ENCODE measurements around the gene ALDH1B1. TPM values are rescaled to one million over a fixed set of nuclear protein-coding genes. Genes with fewer than 3 reads are reported as not detected.

Gene ALDH1B1
- total RNA-seq, 1 donor from 2014 or later, result 9.0 TPM

- peaks cover 9% of the 10 kb centered on the region for H3K27me3 Mint-ChIP-seq
These were observed 10.4 kb upstream of the ALDH1B1 start for GRCh38 chr9:38382141-38382540.

GRCh38 chr9:38384990-38385848 lies 7.3 kb upstream of the ALDH1B1 start:
- POLR2A ChIA-PET, result no interaction called here
- no peak for ATAC-seq (ENCODE audit: low read depth)
- peaks cover 7% of the 10 kb centered on the region for H3K9me3 Mint-ChIP-seq

More at GRCh38 chr9:38382141-38382540, 10.4 kb upstream of the ALDH1B1 start:
- ChIA-PET POLR2A (no interaction called here), CTCF (no interaction called here)
- Mint-ChIP-seq H3K36me3 (ENCODE audit: low read depth) (no peaks in the 10 kb centered on the region), H3K4me3 (no peak overlapping the region), H3K9me3 (peaks cover 7% of the 10 kb centered on the region), H3K27ac (no peak overlapping the region), H3K4me1 (no peaks in the 10 kb centered on the region)
- TF ChIP-seq, protein P1, sequence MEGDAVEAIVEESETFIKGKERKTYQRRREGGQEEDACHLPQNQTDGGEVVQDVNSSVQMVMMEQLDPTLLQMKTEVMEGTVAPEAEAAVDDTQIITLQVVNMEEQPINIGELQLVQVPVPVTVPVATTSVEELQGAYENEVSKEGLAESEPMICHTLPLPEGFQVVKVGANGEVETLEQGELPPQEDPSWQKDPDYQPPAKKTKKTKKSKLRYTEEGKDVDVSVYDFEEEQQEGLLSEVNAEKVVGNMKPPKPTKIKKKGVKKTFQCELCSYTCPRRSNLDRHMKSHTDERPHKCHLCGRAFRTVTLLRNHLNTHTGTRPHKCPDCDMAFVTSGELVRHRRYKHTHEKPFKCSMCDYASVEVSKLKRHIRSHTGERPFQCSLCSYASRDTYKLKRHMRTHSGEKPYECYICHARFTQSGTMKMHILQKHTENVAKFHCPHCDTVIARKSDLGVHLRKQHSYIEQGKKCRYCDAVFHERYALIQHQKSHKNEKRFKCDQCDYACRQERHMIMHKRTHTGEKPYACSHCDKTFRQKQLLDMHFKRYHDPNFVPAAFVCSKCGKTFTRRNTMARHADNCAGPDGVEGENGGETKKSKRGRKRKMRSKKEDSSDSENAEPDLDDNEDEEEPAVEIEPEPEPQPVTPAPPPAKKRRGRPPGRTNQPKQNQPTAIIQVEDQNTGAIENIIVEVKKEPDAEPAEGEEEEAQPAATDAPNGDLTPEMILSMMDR (IDR thresholded peaks at IDR 0.05), result no peak
- intact Hi-C loops (cut with micrococcal nuclease), result no loop called here
- ATAC-seq (ENCODE audit: low read depth), result no peak
- DNase-seq, result no peak

GRCh38 chr9:38385896-38386295 lies 6.6 kb upstream of the ALDH1B1 start:
- TF ChIP-seq, protein P1 (IDR thresholded peaks at IDR 0.05), result no peak
- no peaks in the 10 kb centered on the region for H3K36me3 Mint-ChIP-seq (ENCODE audit: low read depth)
- POLR2A ChIA-PET, result no interaction called here

More at GRCh38 chr9:38384990-38385848, 7.3 kb upstream of the ALDH1B1 start:
- CTCF ChIA-PET, result no interaction called here
- Mint-ChIP-seq H3K27ac (no peak overlapping the region), H3K27me3 (peaks cover 11% of the 10 kb centered on the region), H3K4me3 (no peak overlapping the region), H3K36me3 (ENCODE audit: low read depth) (no peaks in the 10 kb centered on the region), H3K4me1 (no peaks in the 10 kb centered on the region)
- intact Hi-C loops (cut with micrococcal nuclease), result no loop called here
- TF ChIP-seq, protein P1 (IDR thresholded peaks at IDR 0.05), result no peak
- no peak for DNase-seq

GRCh38 chr9:38386319-38386895 lies 6.1 kb upstream of the ALDH1B1 start:
- H3K4me3 Mint-ChIP-seq, result no peak overlapping the region
- ChIA-PET POLR2A (no interaction called here), CTCF (no interaction called here)
- DNase-seq (no peak), ATAC-seq (ENCODE audit: low read depth) (no peak)
- H3K4me1 Mint-ChIP-seq, result no peaks in the 10 kb centered on the region
- TF ChIP-seq, protein P1 (IDR thresholded peaks at IDR 0.05), result no peak
- peaks cover 7% of the 10 kb centered on the region for H3K9me3 Mint-ChIP-seq
- intact Hi-C loops (cut with micrococcal nuclease), result no loop called here
- no peaks in the 10 kb centered on the region for H3K36me3 Mint-ChIP-seq (ENCODE audit: low read depth)
- H3K27ac Mint-ChIP-seq, result no peak overlapping the region
- peaks cover 15% of the 10 kb centered on the region for H3K27me3 Mint-ChIP-seq

More at GRCh38 chr9:38385896-38386295, 6.6 kb upstream of the ALDH1B1 start:
- intact Hi-C loops (cut with micrococcal nuclease), result no loop called here
- no peak overlapping the region for H3K4me3 Mint-ChIP-seq
- no peak for DNase-seq
- peaks cover 7% of the 10 kb centered on the region for H3K9me3 Mint-ChIP-seq
- H3K4me1 Mint-ChIP-seq, result no peaks in the 10 kb centered on the region
- H3K27ac Mint-ChIP-seq, result no peak overlapping the region
- no peak for ATAC-seq (ENCODE audit: low read depth)
- CTCF ChIA-PET, result no interaction called here
- peaks cover 12% of the 10 kb centered on the region for H3K27me3 Mint-ChIP-seq

DNA sequence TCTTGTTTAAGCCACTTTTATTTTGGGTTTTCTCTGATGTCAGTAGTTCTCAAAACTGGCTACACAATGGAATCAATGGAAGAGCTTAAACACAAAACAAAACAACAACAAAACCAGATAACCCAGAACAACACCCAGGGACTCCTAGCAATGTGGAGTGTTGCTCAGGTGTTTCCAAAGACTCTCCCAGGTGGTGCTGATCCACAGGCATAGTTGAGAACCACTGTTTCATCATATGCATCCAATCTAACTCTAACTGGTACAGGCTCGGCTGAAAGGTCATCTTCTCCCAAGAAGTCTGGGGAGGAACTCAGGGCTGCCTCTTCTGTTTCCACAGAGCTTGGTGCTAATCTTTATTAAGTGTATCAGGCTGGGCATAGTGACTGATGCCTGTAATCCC lies 5.4 kb upstream of the ALDH1B1 start:
- no peaks in the 10 kb centered on the region for H3K36me3 Mint-ChIP-seq (ENCODE audit: low read depth)

More for the DNA sequence above, 5.4 kb upstream of the ALDH1B1 start:
- Mint-ChIP-seq H3K4me3 (no peak overlapping the region), H3K4me1 (peaks cover 2% of the 10 kb centered on the region), H3K27me3 (peaks cover 15% of the 10 kb centered on the region), H3K9me3 (peaks cover 7% of the 10 kb centered on the region), H3K27ac (no peak overlapping the region)
- intact Hi-C loops (cut with micrococcal nuclease), result no loop called here
- ATAC-seq (ENCODE audit: low read depth) (no peak), DNase-seq (no peak)
- POLR2A ChIA-PET, result no interaction called here
- TF ChIP-seq, protein P1 (IDR thresholded peaks at IDR 0.05), result no peak
- CTCF ChIA-PET, result no interaction called here
